GM23338 (cell line): ENCODE results near the gene EYA3. TPM values are rescaled to one million over a fixed set of nuclear protein-coding genes. Genes with fewer than 3 reads are reported as not detected.

Experiments used
- ATAC-seq: fragments of 200-7000 bp; cut with Tn5 transposase; 3 replicates; pipeline ENCODE4 v1.9.1; 2020
- DNase-seq: peaks from one replicate; pipeline ENCODE4 v3.0.0-alpha.2; 2015; ENCODE audit warnings: low spot score
- H2AFZ ChIP-seq: fragments of 200-600 bp; sonication (generic); 2 replicates; pipeline ENCODE4 v1.8.0; 2016; ENCODE audit warnings: antibody characterized with exemption, mild to moderate bottlenecking, moderate library complexity
- H3F3A ChIP-seq: fragments of 200-600 bp; sonication (generic); replicated peaks from 2 replicates; pipeline ENCODE4 v1.8.0; 2017; ENCODE audit warnings: antibody characterized with exemption, mixed run types, low read depth
- H3K27ac ChIP-seq: fragments of 200-600 bp; sonication (generic); 2 replicates; pipeline ENCODE4 v1.6.1; 2016; ENCODE audit warnings: low read depth
- H3K27me3 ChIP-seq: fragments of 200-600 bp; sonication (generic); 2 replicates; pipeline ENCODE4 v1.8.0; 2016; ENCODE audit warnings: mild to moderate bottlenecking, mixed run types, moderate library complexity; ENCODE audit not compliant: insufficient read depth
- H3K36me3 ChIP-seq: fragments of 200-600 bp; sonication (generic); 2 replicates; pipeline ENCODE4 v1.8.0; 2016; ENCODE audit warnings: mild to moderate bottlenecking; ENCODE audit not compliant: insufficient read depth
- H3K4me1 ChIP-seq: fragments of 200-600 bp; sonication (generic); 2 replicates; pipeline ENCODE4 v1.8.0; 2016; ENCODE audit warnings: mild to moderate bottlenecking, moderate library complexity; ENCODE audit not compliant: insufficient read depth
- H3K4me2 ChIP-seq: fragments of 200-600 bp; sonication (generic); 2 replicates; pipeline ENCODE4 v1.7.1; 2017; ENCODE audit warnings: mixed run types
- H3K4me3 ChIP-seq: fragments of 200-600 bp; sonication (generic); 2 replicates; pipeline ENCODE4 v1.6.1; 2016; ENCODE audit warnings: mixed run types
- H3K79me2 ChIP-seq: fragments of 200-600 bp; sonication (generic); replicated peaks from 2 replicates; pipeline ENCODE4 v1.8.0; 2017; ENCODE audit warnings: mild to moderate bottlenecking; ENCODE audit not compliant: insufficient read depth
- H3K9me2 ChIP-seq: fragments of 200-600 bp; sonication (generic); 2 replicates; pipeline ENCODE4 v1.8.0; 2017; ENCODE audit not compliant: insufficient read depth
- H4K20me1 ChIP-seq: fragments of 200-600 bp; sonication (generic); replicated peaks from 2 replicates; pipeline ENCODE4 v1.8.0; 2017; ENCODE audit warnings: mild to moderate bottlenecking; ENCODE audit not compliant: insufficient read depth
- H3K27ac Mint-ChIP-seq: 2 replicates; pipeline ENCODE4 v1.8.0; 2020; ENCODE audit warnings: inconsistent platforms, mild to moderate bottlenecking, moderate library complexity, mixed read lengths
- H3K27me3 Mint-ChIP-seq: 3 replicates; pipeline ENCODE4 v1.8.0; 2022; ENCODE audit warnings: low read depth, mild to moderate bottlenecking, moderate library complexity, mixed read lengths, inconsistent platforms; ENCODE audit not compliant: insufficient read depth, poor library complexity
- H3K36me3 Mint-ChIP-seq: 3 replicates; pipeline ENCODE4 v1.8.0; 2021; ENCODE audit warnings: low read depth, mild to moderate bottlenecking, inconsistent platforms, moderate library complexity, mixed read lengths
- H3K4me1 Mint-ChIP-seq: 3 replicates; pipeline ENCODE4 v1.8.0; 2020; ENCODE audit warnings: mild to moderate bottlenecking, inconsistent platforms, mixed read lengths
- H3K4me3 Mint-ChIP-seq: 3 replicates; pipeline ENCODE4 v1.8.0; 2021; ENCODE audit warnings: moderate library complexity, mild to moderate bottlenecking, inconsistent platforms, mixed read lengths
- H3K9me3 Mint-ChIP-seq: 3 replicates; pipeline ENCODE4 v1.8.0; 2020; ENCODE audit warnings: moderate library complexity, mild to moderate bottlenecking, inconsistent platforms, mixed read lengths
- CTCF ChIP-seq, 2 experiments: fragments of 200-600 bp in 1 of 2; sonication (generic) in 1 of 2; conservative IDR thresholded peaks; 2 replicates each; pipeline versions ENCODE4 v1.5.1 to v1.6.1; 2016 to 2017; ENCODE audit warnings: antibody characterized with exemption in 2 of 2, low read depth in 2 of 2, mild to moderate bottlenecking in 2 of 2, moderate library complexity in 1 of 2
- ETS1 ChIP-seq: IDR thresholded peaks from 2 replicates; pipeline ENCODE4 v1.6.1; 2016; ENCODE audit warnings: antibody characterized with exemption
- ZNF462 ChIP-seq: fragments of 250-450 bp; sonication (Bioruptor Pico); IDR thresholded peaks from 2 replicates; pipeline ENCODE4 v1.5.0; 2020; ENCODE audit warnings: mild to moderate bottlenecking, moderate library complexity
- polyA plus RNA-seq: library from polyadenylated mRNA; unstranded; fragments of >200 nt; fragmentation: Nextera tagmentation; extraction: Ambion mirVana; gene quantifications from 2 replicates; pipeline ENCODE4 v1.2.1, GENCODE V29; 2016
- total RNA-seq: library from RNA; depleted of rRNA; stranded (reverse); fragments of >200 nt; shearing (Covaris generic); gene quantifications from 2 replicates; pipeline ENCODE4 v1.2.3, GENCODE V29; 2014

EYA3 gene
- total and polyA plus RNA-seq, 2 experiments from 2014 or later: 12.5 to 33.6 TPM

- no peak for TF ChIP-seq ZNF462 (CRISPR knock-in tag)
These were observed 157.2 kb downstream of the EYA3 start (continued) for GRCh38 chr1:27931184-27931583.

- no peak overlapping the region for H3K4me3 ChIP-seq
- peak; percentile 67 for ATAC-seq
- H4K20me1 ChIP-seq: no peaks in the 10 kb centered on the region
- no peaks in the 10 kb centered on the region for H3K9me2 ChIP-seq
- no peaks in the 10 kb centered on the region for H3K79me2 ChIP-seq
- DNase-seq: peak; percentile 29
- no peak overlapping the region for H3K27ac Mint-ChIP-seq
- no peak for TF ChIP-seq ETS1
- peak; percentile 36 to 50; a peak in 3 of 4 replicates for TF ChIP-seq CTCF (conservative IDR thresholded peaks at IDR 0.05; ENCODE audit: low read depth in 2 of 2)
- H3K4me1 Mint-ChIP-seq: peaks cover 7% of the 10 kb centered on the region
- no peaks in the 10 kb centered on the region for H3K36me3 ChIP-seq
- no peak overlapping the region for H3K4me2 ChIP-seq
- no peaks in the 10 kb centered on the region for H3K27me3 ChIP-seq
- H3K4me3 Mint-ChIP-seq: no peak overlapping the region
- peaks cover 3% of the 10 kb centered on the region for H3K27me3 Mint-ChIP-seq
- no peaks in the 10 kb centered on the region for H3K4me1 ChIP-seq
- H3K27ac ChIP-seq: no peak overlapping the region
- no peaks in the 10 kb centered on the region for H3K9me3 Mint-ChIP-seq
- H2AFZ ChIP-seq: no peak overlapping the region
- no peaks in the 10 kb centered on the region for H3K36me3 Mint-ChIP-seq
- no peaks in the 10 kb centered on the region for H3F3A ChIP-seq
These were observed 160.0 kb downstream of the EYA3 start for GRCh38 chr1:27928216-27928954.
